Loucy (cell line): ENCODE results near the gene SEC22C.

ENCODE experiments used
- CTCF ChIP-seq: fragments of 200-600 bp; sonication (generic); conservative IDR thresholded peaks from 2 replicates; pipeline ENCODE4 v1.5.1; 2014; ENCODE audit warnings: mild to moderate bottlenecking, antibody characterized with exemption, low read length
- EZH2phosphoT487 ChIP-seq: fragments of 200-600 bp; IDR thresholded peaks from 2 replicates; pipeline ENCODE4 v1.6.1; 2018; ENCODE audit warnings: antibody characterized with exemption, mild to moderate bottlenecking, moderate library complexity, borderline replicate concordance

- TF ChIP-seq CTCF = no peak
- no peak for TF ChIP-seq EZH2phosphoT487
These were observed 70.6 kb downstream of the SEC22C start for GRCh38 chr3:42511201-42511600.
